HFF-Myc (cell line): ENCODE results near the gene ZC3H12C.

Source experiments
- DNase-seq: peaks from one replicate; pipeline ENCODE4 v3.0.0-alpha.2; 2011; ENCODE audit warnings: low read depth; ENCODE audit errors: extremely low read depth
- H3K4me3 ChIP-seq: replicated peaks from 2 replicates; pipeline ENCODE4 v1.5.1; 2011; ENCODE audit warnings: low read depth, mild to moderate bottlenecking, control low read depth, low read length
- TF ChIP-seq, protein P1 (sequence below): IDR thresholded peaks from 2 replicates; pipeline ENCODE4 v1.5.1; 2012; ENCODE audit warnings: mild to moderate bottlenecking, low read depth, low read length, control low read depth; ENCODE audit errors: missing control alignments

Gene ZC3H12C

DNA sequence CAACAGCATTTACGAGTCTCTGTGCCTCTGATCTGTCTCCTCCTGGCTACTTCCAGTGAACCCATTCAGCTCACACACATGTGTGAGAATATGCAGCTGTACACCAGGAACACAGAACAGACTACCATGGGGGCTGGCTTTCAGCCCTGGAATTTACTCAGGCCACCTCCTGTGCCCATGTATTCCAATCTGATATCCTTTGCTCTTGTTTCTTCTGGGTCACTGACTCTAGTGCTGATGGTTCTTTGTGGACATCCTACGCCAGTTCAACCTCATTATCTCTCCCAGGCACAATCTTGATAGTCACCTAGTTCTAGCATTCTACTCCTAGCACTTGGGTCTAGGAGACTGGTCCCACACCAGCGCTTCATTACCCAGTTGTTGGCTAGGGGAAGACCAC lies 23.0 kb upstream of the ZC3H12C start:
- no peak for DNase-seq
- H3K4me3 ChIP-seq, result no peak overlapping the region
- TF ChIP-seq, protein P1, sequence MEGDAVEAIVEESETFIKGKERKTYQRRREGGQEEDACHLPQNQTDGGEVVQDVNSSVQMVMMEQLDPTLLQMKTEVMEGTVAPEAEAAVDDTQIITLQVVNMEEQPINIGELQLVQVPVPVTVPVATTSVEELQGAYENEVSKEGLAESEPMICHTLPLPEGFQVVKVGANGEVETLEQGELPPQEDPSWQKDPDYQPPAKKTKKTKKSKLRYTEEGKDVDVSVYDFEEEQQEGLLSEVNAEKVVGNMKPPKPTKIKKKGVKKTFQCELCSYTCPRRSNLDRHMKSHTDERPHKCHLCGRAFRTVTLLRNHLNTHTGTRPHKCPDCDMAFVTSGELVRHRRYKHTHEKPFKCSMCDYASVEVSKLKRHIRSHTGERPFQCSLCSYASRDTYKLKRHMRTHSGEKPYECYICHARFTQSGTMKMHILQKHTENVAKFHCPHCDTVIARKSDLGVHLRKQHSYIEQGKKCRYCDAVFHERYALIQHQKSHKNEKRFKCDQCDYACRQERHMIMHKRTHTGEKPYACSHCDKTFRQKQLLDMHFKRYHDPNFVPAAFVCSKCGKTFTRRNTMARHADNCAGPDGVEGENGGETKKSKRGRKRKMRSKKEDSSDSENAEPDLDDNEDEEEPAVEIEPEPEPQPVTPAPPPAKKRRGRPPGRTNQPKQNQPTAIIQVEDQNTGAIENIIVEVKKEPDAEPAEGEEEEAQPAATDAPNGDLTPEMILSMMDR, result no peak

DNA sequence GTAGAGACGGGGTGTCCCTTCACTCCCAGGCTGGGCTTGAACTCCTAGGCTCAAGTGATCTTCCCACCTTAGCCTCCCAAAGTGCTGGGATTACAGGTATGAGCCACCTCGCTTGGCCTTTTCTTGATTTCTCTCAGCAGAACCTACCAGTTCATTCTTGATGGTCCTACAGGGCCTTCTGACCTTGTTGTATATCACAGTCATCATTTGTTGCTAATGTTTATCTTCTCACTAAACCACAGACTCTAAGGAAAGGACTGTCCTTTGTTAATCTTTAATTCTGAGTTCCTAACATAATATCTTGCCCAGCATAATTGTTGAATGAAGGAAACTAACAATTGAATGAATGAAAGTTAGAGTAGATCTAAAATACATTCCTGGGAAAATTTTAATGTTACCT lies 22.0 kb upstream of the ZC3H12C start:
- H3K4me3 ChIP-seq, result no peak overlapping the region
- no peak for DNase-seq
- TF ChIP-seq, protein P1, result no peak

DNA sequence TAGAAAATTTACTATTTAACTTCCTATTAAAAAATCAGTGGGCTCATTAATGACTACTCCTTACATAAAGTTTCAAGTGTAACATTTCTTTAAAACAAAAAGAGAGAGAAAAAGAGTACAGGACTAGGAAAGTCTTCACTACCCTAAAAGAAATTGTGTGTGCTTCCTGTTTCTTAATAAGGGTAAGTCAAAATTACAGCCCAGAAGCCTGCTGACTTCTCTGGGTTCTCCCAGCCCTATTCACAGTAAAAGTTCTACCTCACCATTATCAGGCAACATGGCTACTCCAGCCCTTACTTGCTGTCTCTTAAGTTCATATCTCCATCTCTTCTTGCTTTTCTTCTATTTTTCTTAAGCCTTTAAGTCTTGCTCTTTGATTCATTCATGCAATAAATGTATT lies 20.3 kb upstream of the ZC3H12C start:
- no peak overlapping the region for H3K4me3 ChIP-seq
- DNase-seq, result no peak
- TF ChIP-seq, protein P1, result no peak

DNA sequence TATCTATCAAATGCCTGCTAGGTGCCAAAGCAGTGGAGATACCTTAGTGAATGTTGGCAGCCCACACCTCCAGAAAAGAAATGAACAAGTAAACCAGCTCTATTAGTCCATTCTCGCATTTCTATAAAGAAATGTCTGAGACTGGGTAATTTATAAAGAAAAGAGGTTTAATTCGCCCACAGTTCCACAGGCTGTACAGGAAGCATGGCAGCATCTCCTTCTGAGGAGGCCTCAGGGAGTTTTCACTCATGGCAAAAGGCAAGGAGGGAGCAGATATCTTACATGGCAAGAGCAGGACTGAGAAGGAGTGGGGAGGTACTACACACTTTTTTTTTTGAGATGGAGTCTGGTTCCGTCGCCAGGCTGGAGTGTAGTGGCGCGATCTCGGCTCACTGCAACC lies 18.7 kb upstream of the ZC3H12C start:
- H3K4me3 ChIP-seq, result no peak overlapping the region
- DNase-seq, result no peak
- TF ChIP-seq, protein P1, result no peak

DNA sequence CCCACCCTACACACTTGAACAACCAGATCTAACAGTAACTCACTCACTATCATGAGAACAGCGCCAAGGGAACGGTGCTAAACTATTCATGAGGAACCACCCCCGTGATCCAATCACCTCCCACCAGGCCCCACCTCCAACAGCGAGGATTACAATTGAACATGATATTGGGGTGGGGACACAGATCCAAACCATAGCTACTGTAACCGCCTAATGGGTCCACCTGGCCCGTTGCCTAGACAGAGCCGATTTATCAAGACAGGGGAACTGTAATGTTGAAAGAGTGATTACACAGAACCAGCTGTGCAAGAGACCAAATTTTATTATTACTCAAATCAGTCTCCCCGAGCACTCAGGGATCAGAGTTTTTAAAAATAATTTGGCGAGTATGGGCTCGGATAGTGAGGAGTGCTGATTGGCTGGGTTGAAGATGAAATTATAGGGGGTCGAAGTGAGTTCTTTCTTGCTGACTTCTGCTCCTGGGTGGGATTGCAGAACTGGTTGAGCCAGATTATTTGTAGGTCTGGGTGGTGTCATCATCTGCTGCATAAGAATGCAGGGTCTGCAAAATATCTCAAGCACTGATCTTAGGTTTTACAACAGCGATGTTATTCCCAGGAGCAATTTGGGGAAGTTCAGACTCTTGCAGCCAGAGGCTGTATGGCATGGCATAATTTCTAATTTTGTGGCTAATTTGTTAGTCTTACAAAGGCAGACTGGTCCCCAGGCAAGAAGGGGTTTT lies 17.9 kb upstream of the ZC3H12C start:
- H3K4me3 ChIP-seq, result no peak overlapping the region
- DNase-seq, result no peak
- TF ChIP-seq, protein P1, result no peak

DNA sequence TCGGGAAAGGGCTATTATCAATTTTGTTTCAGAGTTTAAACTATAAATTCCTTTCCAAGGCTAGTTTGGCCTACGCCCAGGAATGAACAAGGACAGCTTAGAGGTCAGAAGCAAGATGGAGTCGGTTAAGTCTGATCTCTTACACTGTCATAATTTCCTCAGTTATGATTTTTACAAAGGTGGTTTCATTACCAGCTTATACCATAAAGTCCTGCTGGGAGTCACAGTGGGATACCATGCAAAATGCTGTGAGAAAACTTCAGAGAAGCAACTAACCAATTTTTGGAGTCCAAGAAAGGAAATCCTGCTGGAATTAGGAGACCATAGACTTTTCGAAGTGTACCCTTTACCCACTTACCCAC lies 17.4 kb upstream of the ZC3H12C start:
- no peak for DNase-seq
- TF ChIP-seq, protein P1, result no peak
- H3K4me3 ChIP-seq, result no peak overlapping the region
